ENCODE data around the gene CACNA2D3.
A peak's percentile ranks its signal among the peaks of the same experiment; 100 is the strongest.
"Not testable (repeated sequence)": the region's sequence is repeated elsewhere in the genome, so short reads cannot be mapped to it uniquely, and the experiment has no call there.

Gene CACNA2D3

GRCh38 chr3:54631516-54632325 is 509.4 kb downstream of the CACNA2D3 start:
- H3K4me1 ChIP-seq (ENCODE audit: control insufficient read depth, low read depth, low read length) = peaks cover 14% of the 10 kb centered on the region
- H3K4me3 ChIP-seq (ENCODE audit: low read length) = no peak overlapping the region
- no peak overlapping the region for H3K9ac ChIP-seq (ENCODE audit: low read length)
- H3K27ac ChIP-seq (ENCODE audit: low read length) = no peak overlapping the region
- H3K27me3 ChIP-seq (ENCODE audit: control insufficient read depth, insufficient read depth, low read length) = no peaks in the 10 kb centered on the region
- H3K36me3 ChIP-seq (ENCODE audit: control insufficient read depth, low read depth, low read length) = peaks cover 38% of the 10 kb centered on the region
- no peaks in the 10 kb centered on the region for H3K9me3 ChIP-seq (ENCODE audit: control insufficient read depth, low read depth, low read length)

- no peak overlapping the region for H3K9ac ChIP-seq (ENCODE audit: low read length)
- H3K36me3 ChIP-seq (ENCODE audit: control insufficient read depth, low read depth, low read length) = peaks cover 44% of the 10 kb centered on the region
- no peak overlapping the region for H3K4me3 ChIP-seq (ENCODE audit: low read length)
- no peaks in the 10 kb centered on the region for H3K27me3 ChIP-seq (ENCODE audit: control insufficient read depth, insufficient read depth, low read length)
- H3K4me1 ChIP-seq (ENCODE audit: control insufficient read depth, low read depth, low read length) = peaks cover 14% of the 10 kb centered on the region
- H3K9me3 ChIP-seq (ENCODE audit: control insufficient read depth, low read depth, low read length) = no peaks in the 10 kb centered on the region
- H3K27ac ChIP-seq (ENCODE audit: low read length) = no peak overlapping the region
Observed at GRCh38 chr3:54632326-54632665, 509.9 kb downstream of the CACNA2D3 start.

GRCh38 chr3:54632834-54633233 is 510.5 kb downstream of the CACNA2D3 start:
- no peaks in the 10 kb centered on the region for H3K9me3 ChIP-seq (ENCODE audit: control insufficient read depth, low read depth, low read length)
- no peak overlapping the region for H3K9ac ChIP-seq (ENCODE audit: low read length)
- H3K4me1 ChIP-seq (ENCODE audit: control insufficient read depth, low read depth, low read length) = peaks cover 14% of the 10 kb centered on the region
- H3K4me3 ChIP-seq (ENCODE audit: low read length) = no peak overlapping the region
- peaks cover 45% of the 10 kb centered on the region for H3K36me3 ChIP-seq (ENCODE audit: control insufficient read depth, low read depth, low read length)
- no peak overlapping the region for H3K27ac ChIP-seq (ENCODE audit: low read length)
- H3K27me3 ChIP-seq (ENCODE audit: control insufficient read depth, insufficient read depth, low read length) = no peaks in the 10 kb centered on the region

GRCh38 chr3:54633444-54634121 is 511.2 kb downstream of the CACNA2D3 start:
- peaks cover 45% of the 10 kb centered on the region for H3K36me3 ChIP-seq (ENCODE audit: control insufficient read depth, low read depth, low read length)

GRCh38 chr3:54634122-54634469 is 511.7 kb downstream of the CACNA2D3 start:
- no peak overlapping the region for H3K27ac ChIP-seq (ENCODE audit: low read length)
- peak overlapping the region; percentile 2 for H3K4me3 ChIP-seq (ENCODE audit: low read length)
- no peaks in the 10 kb centered on the region for H3K27me3 ChIP-seq (ENCODE audit: control insufficient read depth, insufficient read depth, low read length)
- H3K4me1 ChIP-seq (ENCODE audit: control insufficient read depth, low read depth, low read length) = peaks cover 14% of the 10 kb centered on the region
- H3K9ac ChIP-seq (ENCODE audit: low read length) = no peak overlapping the region
- H3K9me3 ChIP-seq (ENCODE audit: control insufficient read depth, low read depth, low read length) = no peaks in the 10 kb centered on the region
- H3K36me3 ChIP-seq (ENCODE audit: control insufficient read depth, low read depth, low read length) = peaks cover 45% of the 10 kb centered on the region

More at GRCh38 chr3:54633444-54634121, 511.2 kb downstream of the CACNA2D3 start:
- no peak overlapping the region for H3K9ac ChIP-seq (ENCODE audit: low read length)
- H3K4me3 ChIP-seq (ENCODE audit: low read length) = peak overlapping the region; percentile 2
- H3K9me3 ChIP-seq (ENCODE audit: control insufficient read depth, low read depth, low read length) = no peaks in the 10 kb centered on the region
- no peaks in the 10 kb centered on the region for H3K27me3 ChIP-seq (ENCODE audit: control insufficient read depth, insufficient read depth, low read length)
- no peak overlapping the region for H3K27ac ChIP-seq (ENCODE audit: low read length)
- peaks cover 14% of the 10 kb centered on the region for H3K4me1 ChIP-seq (ENCODE audit: control insufficient read depth, low read depth, low read length)

GRCh38 chr3:54639790-54640372 is 517.5 kb downstream of the CACNA2D3 start:
- H3K27me3 ChIP-seq (ENCODE audit: control insufficient read depth, insufficient read depth, low read length); H3K9me3 ChIP-seq (ENCODE audit: control insufficient read depth, low read depth, low read length): not testable (repeated sequence)
- Histone ChIP-seq H3K9ac (ENCODE audit: low read length) (peak overlapping the region; percentile 21), H3K36me3 (ENCODE audit: control insufficient read depth, low read depth, low read length) (peaks cover 12% of the 10 kb centered on the region), H3K27ac (ENCODE audit: low read length) (peak overlapping the region; percentile 21), H3K4me3 (ENCODE audit: low read length) (peak overlapping the region; percentile 38), H3K4me1 (ENCODE audit: control insufficient read depth, low read depth, low read length) (peaks cover 40% of the 10 kb centered on the region)

GRCh38 chr3:54641226-54642014 is 519.1 kb downstream of the CACNA2D3 start:
- peak overlapping the region; percentile 38 for H3K4me3 ChIP-seq (ENCODE audit: low read length)
- H3K27me3 ChIP-seq (ENCODE audit: control insufficient read depth, insufficient read depth, low read length) = no peaks in the 10 kb centered on the region
- peaks cover 9% of the 10 kb centered on the region for H3K36me3 ChIP-seq (ENCODE audit: control insufficient read depth, low read depth, low read length)
- H3K4me1 ChIP-seq (ENCODE audit: control insufficient read depth, low read depth, low read length) = peaks cover 40% of the 10 kb centered on the region
- peak overlapping the region; percentile 28 for H3K9ac ChIP-seq (ENCODE audit: low read length)
- no peaks in the 10 kb centered on the region for H3K9me3 ChIP-seq (ENCODE audit: control insufficient read depth, low read depth, low read length)
- peak overlapping the region; percentile 72 for H3K27ac ChIP-seq (ENCODE audit: low read length)

GRCh38 chr3:54642147-54642546 is 519.8 kb downstream of the CACNA2D3 start:
- H3K4me1 ChIP-seq (ENCODE audit: control insufficient read depth, low read depth, low read length) = peaks cover 40% of the 10 kb centered on the region
- peak overlapping the region; percentile 72 for H3K27ac ChIP-seq (ENCODE audit: low read length)
- H3K27me3 ChIP-seq (ENCODE audit: control insufficient read depth, insufficient read depth, low read length) = no peaks in the 10 kb centered on the region
- H3K4me3 ChIP-seq (ENCODE audit: low read length) = peak overlapping the region; percentile 38
- peak overlapping the region; percentile 28 for H3K9ac ChIP-seq (ENCODE audit: low read length)
- peaks cover 2% of the 10 kb centered on the region for H3K36me3 ChIP-seq (ENCODE audit: control insufficient read depth, low read depth, low read length)
- no peaks in the 10 kb centered on the region for H3K9me3 ChIP-seq (ENCODE audit: control insufficient read depth, low read depth, low read length)

- Histone ChIP-seq H3K27ac (ENCODE audit: low read length) (no peak overlapping the region), H3K4me3 (ENCODE audit: low read length) (no peak overlapping the region), H3K9me3 (ENCODE audit: control insufficient read depth, low read depth, low read length) (no peaks in the 10 kb centered on the region)
Observed at GRCh38 chr3:54647721-54648120, 525.4 kb downstream of the CACNA2D3 start.

GRCh38 chr3:54649551-54649950 is 527.2 kb downstream of the CACNA2D3 start:
- Histone ChIP-seq H3K36me3 (ENCODE audit: control insufficient read depth, low read depth, low read length) (no peaks in the 10 kb centered on the region), H3K27me3 (ENCODE audit: control insufficient read depth, insufficient read depth, low read length) (no peaks in the 10 kb centered on the region)

More at GRCh38 chr3:54647721-54648120, 525.4 kb downstream of the CACNA2D3 start:
- Histone ChIP-seq H3K27me3 (ENCODE audit: control insufficient read depth, insufficient read depth, low read length) (no peaks in the 10 kb centered on the region), H3K4me1 (ENCODE audit: control insufficient read depth, low read depth, low read length) (peaks cover 18% of the 10 kb centered on the region), H3K9ac (ENCODE audit: low read length) (no peak overlapping the region), H3K36me3 (ENCODE audit: control insufficient read depth, low read depth, low read length) (no peaks in the 10 kb centered on the region)

More at GRCh38 chr3:54649551-54649950, 527.2 kb downstream of the CACNA2D3 start:
- H3K4me1 ChIP-seq (ENCODE audit: control insufficient read depth, low read depth, low read length) = peaks cover 12% of the 10 kb centered on the region
- H3K4me3 ChIP-seq (ENCODE audit: low read length) = no peak overlapping the region
- no peak overlapping the region for H3K9ac ChIP-seq (ENCODE audit: low read length)
- H3K9me3 ChIP-seq (ENCODE audit: control insufficient read depth, low read depth, low read length) = no peaks in the 10 kb centered on the region
- H3K27ac ChIP-seq (ENCODE audit: low read length) = no peak overlapping the region
